ENCODE measurements around the gene CD47. TPM values are rescaled to one million over a fixed set of nuclear protein-coding genes. Genes with fewer than 3 reads are reported as not detected.

CD47 gene
- polyA plus RNA-seq, 1 of the 3 experiments (the other 2 are of a cell fraction): 19.6 TPM

GRCh38 chr3:108017587-108017986 lies 73.2 kb downstream of the CD47 start:
- no peaks in the 10 kb centered on the region for H3K36me3 ChIP-seq (replicated peaks in 1 of 2; ENCODE audit: control insufficient read depth in 1 of 2, insufficient read depth in 2 of 2, low read length in 1 of 2)
- CTCF ChIA-PET: no interaction called here
- H3K27me3 ChIP-seq (ENCODE audit: insufficient read depth): no peaks in the 10 kb centered on the region
- H3K4me2 ChIP-seq: no peak overlapping the region
- no peak overlapping the region for H3K4me3 ChIP-seq (ENCODE audit: low read depth in 2 of 2, low read length in 1 of 2)
- H3K79me2 ChIP-seq (ENCODE audit: insufficient read depth): no peaks in the 10 kb centered on the region
- H3K9me3 ChIP-seq: no peaks in the 10 kb centered on the region
- no peak overlapping the region for H2AFZ ChIP-seq (ENCODE audit: low read depth)
- no peak for DNase-seq
- no peaks in the 10 kb centered on the region for H3K4me1 ChIP-seq (ENCODE audit: control insufficient read depth in 1 of 2, insufficient read depth in 2 of 2, low read depth in 1 of 2, low read length in 1 of 2)
- POLR2A ChIA-PET: no interaction called here
- H4K20me1 ChIP-seq (ENCODE audit: insufficient read depth): no peaks in the 10 kb centered on the region
- no peak for TF ChIP-seq NRF1 (IDR thresholded peaks at IDR 0.05; ENCODE audit: low read depth, low read length)
- TF ChIP-seq FOXM1 (IDR thresholded peaks at IDR 0.05; ENCODE audit: low read depth): no peak
- TF ChIP-seq EP300 (IDR thresholded peaks at IDR 0.05; ENCODE audit: borderline replicate concordance in 1 of 2, low read depth in 1 of 2, low read length in 1 of 2): no peak
- TF ChIP-seq, protein P1, sequence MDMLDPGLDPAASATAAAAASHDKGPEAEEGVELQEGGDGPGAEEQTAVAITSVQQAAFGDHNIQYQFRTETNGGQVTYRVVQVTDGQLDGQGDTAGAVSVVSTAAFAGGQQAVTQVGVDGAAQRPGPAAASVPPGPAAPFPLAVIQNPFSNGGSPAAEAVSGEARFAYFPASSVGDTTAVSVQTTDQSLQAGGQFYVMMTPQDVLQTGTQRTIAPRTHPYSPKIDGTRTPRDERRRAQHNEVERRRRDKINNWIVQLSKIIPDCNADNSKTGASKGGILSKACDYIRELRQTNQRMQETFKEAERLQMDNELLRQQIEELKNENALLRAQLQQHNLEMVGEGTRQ (IDR thresholded peaks at IDR 0.05; ENCODE audit: borderline replicate concordance, low read depth, low read length): no peak
- TF ChIP-seq NFIC (IDR thresholded peaks at IDR 0.05; ENCODE audit: borderline replicate concordance): no peak
- TF ChIP-seq GATA2 (CRISPR knock-in tag; IDR thresholded peaks at IDR 0.05): no peak
- TF ChIP-seq SIN3A (IDR thresholded peaks at IDR 0.05; ENCODE audit: borderline replicate concordance, low read depth, low read length): no peak
- no peak for TF ChIP-seq RFX5 (IDR thresholded peaks at IDR 0.05; ENCODE audit: low read length)
- TF ChIP-seq, protein P2, sequence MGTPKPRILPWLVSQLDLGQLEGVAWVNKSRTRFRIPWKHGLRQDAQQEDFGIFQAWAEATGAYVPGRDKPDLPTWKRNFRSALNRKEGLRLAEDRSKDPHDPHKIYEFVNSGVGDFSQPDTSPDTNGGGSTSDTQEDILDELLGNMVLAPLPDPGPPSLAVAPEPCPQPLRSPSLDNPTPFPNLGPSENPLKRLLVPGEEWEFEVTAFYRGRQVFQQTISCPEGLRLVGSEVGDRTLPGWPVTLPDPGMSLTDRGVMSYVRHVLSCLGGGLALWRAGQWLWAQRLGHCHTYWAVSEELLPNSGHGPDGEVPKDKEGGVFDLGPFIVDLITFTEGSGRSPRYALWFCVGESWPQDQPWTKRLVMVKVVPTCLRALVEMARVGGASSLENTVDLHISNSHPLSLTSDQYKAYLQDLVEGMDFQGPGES (IDR thresholded peaks at IDR 0.05; ENCODE audit: low read depth, low read length): no peak
- no peak for TF ChIP-seq SMC3 (IDR thresholded peaks at IDR 0.05; ENCODE audit: low read depth, low read length)
- no peak for TF ChIP-seq EZH2phosphoT487 (IDR thresholded peaks at IDR 0.05; ENCODE audit: borderline replicate concordance, low read depth)
- no peak for TF ChIP-seq ZBTB33 (IDR thresholded peaks at IDR 0.05; ENCODE audit: borderline replicate concordance, low read depth)
- no peak for TF ChIP-seq PBX3 (IDR thresholded peaks at IDR 0.05)
- TF ChIP-seq RAD21 (IDR thresholded peaks at IDR 0.05; ENCODE audit: low read length): no peak
- no peak for TF ChIP-seq JUND (IDR thresholded peaks at IDR 0.05)
- no peak for TF ChIP-seq TCF12 (IDR thresholded peaks at IDR 0.05)
- no peak for TF ChIP-seq MEF2A (IDR thresholded peaks at IDR 0.05; ENCODE audit: borderline replicate concordance, low read depth)
- TF ChIP-seq, protein P3, sequence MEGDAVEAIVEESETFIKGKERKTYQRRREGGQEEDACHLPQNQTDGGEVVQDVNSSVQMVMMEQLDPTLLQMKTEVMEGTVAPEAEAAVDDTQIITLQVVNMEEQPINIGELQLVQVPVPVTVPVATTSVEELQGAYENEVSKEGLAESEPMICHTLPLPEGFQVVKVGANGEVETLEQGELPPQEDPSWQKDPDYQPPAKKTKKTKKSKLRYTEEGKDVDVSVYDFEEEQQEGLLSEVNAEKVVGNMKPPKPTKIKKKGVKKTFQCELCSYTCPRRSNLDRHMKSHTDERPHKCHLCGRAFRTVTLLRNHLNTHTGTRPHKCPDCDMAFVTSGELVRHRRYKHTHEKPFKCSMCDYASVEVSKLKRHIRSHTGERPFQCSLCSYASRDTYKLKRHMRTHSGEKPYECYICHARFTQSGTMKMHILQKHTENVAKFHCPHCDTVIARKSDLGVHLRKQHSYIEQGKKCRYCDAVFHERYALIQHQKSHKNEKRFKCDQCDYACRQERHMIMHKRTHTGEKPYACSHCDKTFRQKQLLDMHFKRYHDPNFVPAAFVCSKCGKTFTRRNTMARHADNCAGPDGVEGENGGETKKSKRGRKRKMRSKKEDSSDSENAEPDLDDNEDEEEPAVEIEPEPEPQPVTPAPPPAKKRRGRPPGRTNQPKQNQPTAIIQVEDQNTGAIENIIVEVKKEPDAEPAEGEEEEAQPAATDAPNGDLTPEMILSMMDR (IDR thresholded peaks at IDR 0.05): no peak
- H3F3A ChIP-seq (replicated peaks; ENCODE audit: insufficient read depth): no peaks in the 10 kb centered on the region
- WGBS (ENCODE audit: low lambda C conversion rate): 87% methylated on average over 4 of the region's 4 CpGs
- H3K27ac ChIP-seq (ENCODE audit: low read depth in 2 of 2, low read length in 1 of 2): no peak overlapping the region
- no peaks in the 10 kb centered on the region for H3K9me2 ChIP-seq
- H3K9ac ChIP-seq: no peak overlapping the region

Data from SK-N-SH (cell line).